CD4-positive, alpha-beta T cell (primary cell): ENCODE measurements around the gene PPP4R4. TPM values are rescaled to one million over a fixed set of nuclear protein-coding genes. Genes with fewer than 3 reads are reported as not detected.
"Not testable (repeated sequence)": the region's sequence is repeated elsewhere in the genome, so short reads cannot be mapped to it uniquely, and the experiment has no call there.

Source experiments
- ATAC-seq: fragments of 200-7000 bp; cut with Tn5 transposase; one replicate; pipeline ENCODE4 v1.10.0; 2022; ENCODE audit warnings: mild to moderate bottlenecking; ENCODE audit not compliant: poor library complexity
- CTCF ChIA-PET: fragments of 350-600 bp; sonication (Branson Sonifier 250); formaldehyde crosslinking; loops from one replicate; lab custom pipeline; 2021; ENCODE audit warnings: antibody characterized with exemption, inconsistent platforms; lab: Charles Lee
- POLR2A ChIA-PET: fragments of 350-600 bp; sonication (Branson Sonifier 250); formaldehyde crosslinking; loops from one replicate; lab custom pipeline; 2021; ENCODE audit warnings: antibody characterized with exemption, inconsistent platforms; lab: Charles Lee
- DNase-seq, 14 experiments: peaks; one replicate each; pipeline ENCODE4 v3.0.0-alpha.2; 2013 to 2020; ENCODE audit warnings: mixed read lengths in 2 of 14
- H3K27ac ChIP-seq, 2 donors: one replicate each; pipeline versions ENCODE4 v1.5.1 to v1.7.0; 2013; ENCODE audit warnings: low read length in 2 of 2, low read depth in 1 of 2, mild to moderate bottlenecking in 1 of 2
- H3K27me3 ChIP-seq, 2 experiments: 1 replicate in 1 of 2; 2 replicates in 1 of 2; pipeline versions ENCODE4 v1.6.1 to v1.7.0; 2013; ENCODE audit warnings: low read length in 2 of 2, control low read depth in 1 of 2, mild to moderate bottlenecking in 1 of 2, moderate library complexity in 1 of 2; ENCODE audit not compliant: insufficient read depth in 2 of 2, control insufficient read depth in 1 of 2
- H3K36me3 ChIP-seq: one replicate; pipeline ENCODE4 v1.6.1; 2013; ENCODE audit warnings: low read length, control low read depth; ENCODE audit not compliant: insufficient read depth
- H3K4me1 ChIP-seq: one replicate; pipeline ENCODE4 v1.6.1; 2013; ENCODE audit warnings: low read length, control low read depth; ENCODE audit not compliant: insufficient read depth
- H3K4me3 ChIP-seq: one replicate; pipeline ENCODE4 v1.5.1; 2013; ENCODE audit warnings: mild to moderate bottlenecking, low read length, moderate library complexity
- H3K9me3 ChIP-seq, 2 experiments: 1 replicate in 1 of 2; 2 replicates in 1 of 2; pipeline versions ENCODE4 v1.6.1 to v1.7.0; 2013; ENCODE audit warnings: low read length in 2 of 2, mild to moderate bottlenecking in 2 of 2, control low read depth in 1 of 2, moderate library complexity in 1 of 2; ENCODE audit not compliant: control insufficient read depth in 1 of 2, insufficient read depth in 1 of 2
- H3K27ac Mint-ChIP-seq: one replicate; pipeline ENCODE4 v1.8.0; 2020; ENCODE audit warnings: mixed read lengths
- H3K27me3 Mint-ChIP-seq: one replicate; pipeline ENCODE4 v1.8.0; 2021; ENCODE audit warnings: mixed read lengths
- H3K36me3 Mint-ChIP-seq: one replicate; pipeline ENCODE4 v1.8.0; 2021; ENCODE audit warnings: low read depth, mixed read lengths
- H3K4me1 Mint-ChIP-seq: one replicate; pipeline ENCODE4 v1.8.0; 2021; ENCODE audit warnings: low read depth, mixed read lengths
- H3K4me3 Mint-ChIP-seq: one replicate; pipeline ENCODE4 v1.8.0; 2020; ENCODE audit warnings: mild to moderate bottlenecking, mixed read lengths
- H3K9me3 Mint-ChIP-seq: one replicate; pipeline ENCODE4 v1.8.0; 2020; ENCODE audit warnings: mixed read lengths
- intact Hi-C, 2 experiments: fragments of 100-400 bp; cut with DNase I in 1 of 2; cut with micrococcal nuclease in 1 of 2; formaldehyde crosslinking; loops; one replicate each; pipeline versions ENCODE4 v1.15.1 to v1.9.0; 2023 to 2025; cut with DNase I, micrococcal nuclease
- total RNA-seq, 174 experiments: library from RNA in 2 of 174; stranded (reverse) in 2 of 174; gene quantifications; one replicate each; pipeline ENCODE4 v1.2.3 and lab custom pipeline; 2021 to 2026
- TF ChIP-seq, protein P1 (sequence below): fragments of 200-600 bp; IDR thresholded peaks from one replicate; pipeline ENCODE4 v1.8.0; 2022; ENCODE audit warnings: antibody characterized with exemption, mild to moderate bottlenecking

Gene PPP4R4
- total RNA-seq, 2 experiments from 2014 or later, result 3.5 to 4.3 TPM

DNA sequence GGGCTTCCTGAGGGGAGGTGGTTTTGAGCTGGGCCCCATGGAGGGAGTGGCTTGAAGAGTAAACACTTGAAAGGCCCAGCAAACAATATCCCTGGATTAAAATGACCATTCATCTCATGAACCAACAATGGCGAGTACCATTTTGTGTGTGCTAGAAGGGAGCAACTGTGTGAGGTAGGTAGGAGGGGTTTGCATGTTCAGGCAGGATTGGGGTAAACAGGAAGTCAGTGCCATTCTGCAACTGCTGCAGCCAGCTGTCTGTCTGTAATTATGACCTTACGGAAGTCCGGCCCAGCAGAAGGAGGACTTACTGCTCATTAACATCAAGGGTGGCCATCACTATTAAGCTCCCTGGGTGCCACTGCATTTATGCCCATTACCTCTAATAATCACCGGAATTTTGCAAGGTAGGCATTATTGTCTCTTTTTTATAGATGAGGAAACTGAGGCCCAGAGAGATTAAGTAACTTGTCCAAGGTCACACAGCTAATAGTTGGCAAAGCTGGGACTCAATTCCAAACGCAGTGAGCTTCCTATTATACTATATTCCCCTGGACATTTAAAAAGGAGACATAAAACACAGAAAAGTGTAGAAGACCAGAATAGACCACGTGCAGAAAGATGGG, 28.1 kb upstream of the PPP4R4 start:
- Histone ChIP-seq H3K27me3 (no peaks in the 10 kb centered on the region), H3K9me3 (no peaks in the 10 kb centered on the region), H3K4me3 (no peak overlapping the region), H3K4me1 (peaks cover 11% of the 10 kb centered on the region), H3K27ac (no peak overlapping the region), H3K36me3 (no peaks in the 10 kb centered on the region)
- Mint-ChIP-seq H3K9me3 (no peaks in the 10 kb centered on the region), H3K4me1 (peaks cover 18% of the 10 kb centered on the region), H3K4me3 (no peak overlapping the region), H3K36me3 (no peaks in the 10 kb centered on the region), H3K27me3 (no peaks in the 10 kb centered on the region), H3K27ac (no peak overlapping the region)
- ATAC-seq (no peak), DNase-seq (no peak)
- TF ChIP-seq, protein P1, sequence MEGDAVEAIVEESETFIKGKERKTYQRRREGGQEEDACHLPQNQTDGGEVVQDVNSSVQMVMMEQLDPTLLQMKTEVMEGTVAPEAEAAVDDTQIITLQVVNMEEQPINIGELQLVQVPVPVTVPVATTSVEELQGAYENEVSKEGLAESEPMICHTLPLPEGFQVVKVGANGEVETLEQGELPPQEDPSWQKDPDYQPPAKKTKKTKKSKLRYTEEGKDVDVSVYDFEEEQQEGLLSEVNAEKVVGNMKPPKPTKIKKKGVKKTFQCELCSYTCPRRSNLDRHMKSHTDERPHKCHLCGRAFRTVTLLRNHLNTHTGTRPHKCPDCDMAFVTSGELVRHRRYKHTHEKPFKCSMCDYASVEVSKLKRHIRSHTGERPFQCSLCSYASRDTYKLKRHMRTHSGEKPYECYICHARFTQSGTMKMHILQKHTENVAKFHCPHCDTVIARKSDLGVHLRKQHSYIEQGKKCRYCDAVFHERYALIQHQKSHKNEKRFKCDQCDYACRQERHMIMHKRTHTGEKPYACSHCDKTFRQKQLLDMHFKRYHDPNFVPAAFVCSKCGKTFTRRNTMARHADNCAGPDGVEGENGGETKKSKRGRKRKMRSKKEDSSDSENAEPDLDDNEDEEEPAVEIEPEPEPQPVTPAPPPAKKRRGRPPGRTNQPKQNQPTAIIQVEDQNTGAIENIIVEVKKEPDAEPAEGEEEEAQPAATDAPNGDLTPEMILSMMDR, result no peak
- ChIA-PET POLR2A (interaction anchor here (1.5 kb wide), 1 partner anchor 9 kb away, joined by 4 read pairs; no protein-coding TSS in a partner anchor), CTCF (interaction anchor here (1.3 kb wide), 1 partner anchor 10 kb away, joined by 4 read pairs; no protein-coding TSS in a partner anchor)
- intact Hi-C loops, result no loop called here

DNA sequence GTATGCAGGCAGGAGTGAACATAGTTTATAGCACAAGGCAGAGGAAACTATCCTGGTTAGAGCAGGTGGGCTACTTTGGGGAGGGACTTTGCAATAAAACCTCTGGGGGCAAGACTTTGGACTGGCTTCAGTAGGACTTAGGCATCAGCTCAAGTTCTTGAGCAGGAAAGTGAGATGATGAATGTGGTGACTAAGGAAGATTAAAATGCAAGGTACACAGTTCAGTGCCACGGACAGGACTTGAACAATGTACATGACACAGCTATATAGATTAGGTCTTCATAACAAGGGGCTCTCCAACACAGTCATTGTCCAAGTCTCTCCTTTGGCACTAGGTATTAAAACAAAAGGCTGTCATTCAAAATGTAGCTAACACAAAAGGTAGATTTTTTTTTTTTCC, 21.4 kb upstream of the PPP4R4 start:
- Histone ChIP-seq H3K27ac (no peak overlapping the region), H3K36me3 (no peaks in the 10 kb centered on the region), H3K9me3 (no peaks in the 10 kb centered on the region), H3K4me3 (no peak overlapping the region), H3K27me3 (peaks cover 3% of the 10 kb centered on the region in 2 experiments), H3K4me1 (peaks cover 6% of the 10 kb centered on the region)
- peaks cover 10% of the 10 kb centered on the region for H3K27me3 Mint-ChIP-seq
- H3K4me3 Mint-ChIP-seq, result no peak overlapping the region
- H3K4me1 Mint-ChIP-seq, result peaks cover 8% of the 10 kb centered on the region
- intact Hi-C loops, result no loop called here
- ChIA-PET POLR2A (interaction anchor here (0.6 kb wide), 1 partner anchor 12 kb away, joined by 3 read pairs; no protein-coding TSS in a partner anchor), CTCF (no interaction called here)
- no peaks in the 10 kb centered on the region for H3K9me3 Mint-ChIP-seq
- H3K27ac Mint-ChIP-seq, result no peak overlapping the region
- TF ChIP-seq, protein P1, result no peak
- ATAC-seq (no peak), DNase-seq (no peak)
- H3K36me3 Mint-ChIP-seq, result no peaks in the 10 kb centered on the region

DNA sequence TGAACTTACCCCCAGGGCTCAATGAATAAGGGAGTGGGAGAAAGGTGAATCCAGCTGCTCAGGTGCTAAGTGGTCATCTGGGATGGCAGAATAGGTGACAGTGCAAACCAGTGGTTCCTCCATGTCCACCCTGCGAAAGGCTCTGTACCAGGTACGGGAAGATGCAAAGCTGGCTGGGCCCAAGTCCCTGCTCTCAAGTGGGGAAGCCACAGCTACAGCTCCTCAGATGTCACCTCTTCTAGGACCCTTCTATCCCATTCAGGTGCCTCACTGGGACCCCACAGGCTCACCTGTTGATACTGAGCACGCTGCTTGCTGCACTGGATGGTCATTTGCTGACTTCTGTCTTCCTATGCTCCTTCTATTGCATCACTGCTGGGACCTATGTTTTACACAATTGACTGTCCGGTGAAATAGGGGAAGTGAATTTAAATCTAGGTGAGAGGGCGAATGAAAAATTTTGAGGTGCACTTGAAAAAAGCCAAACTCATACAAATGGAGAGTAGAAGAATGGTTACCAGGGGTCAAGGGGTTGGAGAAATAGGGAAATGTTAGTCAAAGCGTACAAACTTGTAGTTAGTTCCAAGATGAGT, 20.3 kb upstream of the PPP4R4 start:
- DNase-seq (no peak), ATAC-seq (no peak)
- Mint-ChIP-seq H3K36me3 (no peaks in the 10 kb centered on the region), H3K4me3 (no peak overlapping the region), H3K9me3 (no peaks in the 10 kb centered on the region), H3K27me3 (peaks cover 10% of the 10 kb centered on the region), H3K4me1 (peaks cover 19% of the 10 kb centered on the region), H3K27ac (no peak overlapping the region)
- intact Hi-C loops, result no loop called here
- no peak overlapping the region for H3K4me3 ChIP-seq
- H3K36me3 ChIP-seq, result no peaks in the 10 kb centered on the region
- no peaks in the 10 kb centered on the region for H3K9me3 ChIP-seq
- TF ChIP-seq, protein P1, result no peak
- peaks cover 18% of the 10 kb centered on the region for H3K4me1 ChIP-seq
- CTCF ChIA-PET, result no interaction called here
- H3K27me3 ChIP-seq, result peaks cover 3% of the 10 kb centered on the region in 2 experiments
- POLR2A ChIA-PET, result no interaction called here
- no peak overlapping the region for H3K27ac ChIP-seq

DNA sequence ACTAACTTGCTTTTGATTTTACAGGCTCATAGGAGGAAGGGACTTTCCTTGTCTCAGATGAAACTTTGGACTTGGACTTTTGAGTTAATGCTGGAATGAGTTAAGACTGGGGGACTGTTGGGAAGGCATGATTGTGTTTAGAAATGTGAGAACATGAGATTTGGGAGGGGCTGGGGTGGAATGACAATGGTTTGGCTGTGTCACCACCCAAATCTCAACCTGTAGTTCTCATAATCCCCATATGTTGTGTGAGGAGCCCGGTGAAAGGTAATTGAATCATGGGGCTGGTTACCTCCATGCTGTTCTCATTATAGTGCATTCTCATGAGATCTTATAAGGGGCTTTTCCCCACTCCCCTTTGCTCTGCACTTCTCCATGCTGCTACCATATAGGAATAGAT, 18.0 kb upstream of the PPP4R4 start:
- peaks cover 32% of the 10 kb centered on the region for H3K4me1 ChIP-seq
- H3K27ac ChIP-seq, H3K4me3 ChIP-seq, DNase-seq, H3K36me3 ChIP-seq, intact Hi-C loops, H3K27me3 ChIP-seq, H3K36me3 Mint-ChIP-seq, CTCF ChIA-PET, H3K27ac Mint-ChIP-seq, ATAC-seq, H3K9me3 Mint-ChIP-seq, H3K4me3 Mint-ChIP-seq, H3K9me3 ChIP-seq: not testable (repeated sequence)
- POLR2A ChIA-PET, result interaction anchor here (3.0 kb wide), 1 partner anchor 19 kb away, joined by 24 read pairs; the partner anchor contains the start of gene PPP4R4
- Mint-ChIP-seq H3K4me1 (peaks cover 40% of the 10 kb centered on the region), H3K27me3 (peaks cover 10% of the 10 kb centered on the region)
